ENCODE measurements around the gene SASH1.

DNA sequence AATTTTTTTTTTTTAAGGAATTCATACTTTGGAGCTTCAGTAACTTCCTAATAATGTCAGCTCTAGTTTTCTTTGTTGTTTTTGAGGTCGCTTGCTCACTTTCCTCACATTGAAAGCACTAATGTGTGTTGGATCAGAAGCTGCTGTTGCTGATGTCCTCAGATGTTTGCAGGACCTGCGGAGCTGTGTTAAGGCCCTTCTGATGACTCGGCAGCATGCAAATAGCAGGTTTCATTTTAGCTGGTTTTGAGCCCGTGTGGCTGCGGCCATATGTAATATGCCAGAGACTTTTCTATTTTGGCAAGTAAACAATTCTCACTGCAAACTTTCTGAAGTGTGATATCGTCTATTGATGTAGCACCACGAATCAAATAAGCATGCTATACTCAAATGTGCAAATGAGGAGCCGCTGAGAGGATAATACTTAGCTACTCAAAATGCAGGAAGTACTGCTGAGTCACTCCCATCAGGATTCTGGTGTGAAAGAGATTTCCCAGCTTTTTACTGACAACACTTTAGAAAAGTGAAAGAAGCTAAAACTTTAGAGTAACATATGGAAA is 187.8 kb downstream of the SASH1 start:
- no peak for TF ChIP-seq CTCF (IDR thresholded peaks at IDR 0.05; ENCODE audit: borderline replicate concordance, extremely low read depth, low read length, poor library complexity, severe bottlenecking)
- TF ChIP-seq EZH2 (IDR thresholded peaks at IDR 0.05; ENCODE audit: borderline replicate concordance, low read depth, low read length, severe bottlenecking), result no peak
